GOT3 (cell line): Measurements from ENCODE around the gene PALM3.
"Not testable (repeated sequence)": the region's sequence is repeated elsewhere in the genome, so short reads cannot be mapped to it uniquely, and the experiment has no call there.

Experiments used
- DNase-seq: peaks from one replicate; lab custom pipeline; 2025; ENCODE audit warnings: mixed read lengths; lab: John Stamatoyannopoulos, UW

The PALM3 gene

DNA sequence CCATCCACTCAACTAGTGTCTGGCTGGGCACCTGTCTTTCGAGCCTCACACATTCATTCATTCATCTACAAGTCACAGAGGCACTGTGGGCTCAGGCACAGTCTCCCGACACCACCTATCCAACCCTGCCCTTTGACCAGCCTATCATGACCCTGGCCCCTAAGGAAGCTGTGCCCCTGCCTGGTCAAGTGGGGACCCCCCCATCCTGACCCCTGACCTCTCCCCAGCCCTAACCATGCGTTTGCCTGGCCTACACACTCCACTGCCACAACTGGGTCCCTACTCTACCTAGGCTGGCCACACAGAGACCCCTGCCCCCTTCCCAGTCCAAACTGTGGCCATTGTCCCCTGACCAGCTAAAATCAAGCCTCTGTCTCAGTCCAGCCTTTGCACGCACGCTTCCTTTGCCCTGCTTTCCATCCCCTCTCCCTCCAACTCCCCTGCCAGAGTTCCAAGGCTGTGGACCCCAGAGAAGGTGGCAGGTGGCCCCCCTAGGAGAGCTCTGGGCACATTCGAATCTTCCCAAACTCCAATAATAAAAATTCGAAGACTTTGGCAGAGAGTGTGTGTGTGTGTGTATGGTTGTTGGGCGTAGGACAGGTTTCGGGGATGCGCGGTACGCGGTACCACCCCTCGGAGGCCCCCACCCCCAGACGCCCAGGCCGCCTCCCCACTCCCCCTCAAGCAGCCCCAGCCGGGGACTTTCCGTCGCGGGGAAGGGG lies 30.7 kb downstream of the PALM3 start:
- no peak for DNase-seq

DNA sequence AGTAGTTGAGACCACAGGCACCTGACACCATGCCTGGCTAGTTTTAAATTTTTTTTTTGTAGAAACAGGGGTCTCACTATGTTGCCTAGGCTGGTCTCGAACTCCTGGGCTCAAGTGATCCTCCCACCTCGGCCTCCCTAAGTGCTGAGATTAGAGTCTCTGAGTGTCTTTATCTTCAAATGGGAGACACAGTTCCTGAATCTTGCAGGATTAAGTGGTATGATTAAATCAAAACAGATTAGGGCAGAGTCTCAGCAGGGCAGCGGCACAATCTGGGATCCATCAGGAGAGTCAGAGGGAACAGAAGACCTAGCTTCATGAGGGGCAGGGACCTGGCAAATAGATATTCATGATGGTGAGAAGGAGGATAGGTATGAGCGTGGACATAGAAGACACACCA lies 33.0 kb downstream of the PALM3 start:
- no peak for DNase-seq

DNA sequence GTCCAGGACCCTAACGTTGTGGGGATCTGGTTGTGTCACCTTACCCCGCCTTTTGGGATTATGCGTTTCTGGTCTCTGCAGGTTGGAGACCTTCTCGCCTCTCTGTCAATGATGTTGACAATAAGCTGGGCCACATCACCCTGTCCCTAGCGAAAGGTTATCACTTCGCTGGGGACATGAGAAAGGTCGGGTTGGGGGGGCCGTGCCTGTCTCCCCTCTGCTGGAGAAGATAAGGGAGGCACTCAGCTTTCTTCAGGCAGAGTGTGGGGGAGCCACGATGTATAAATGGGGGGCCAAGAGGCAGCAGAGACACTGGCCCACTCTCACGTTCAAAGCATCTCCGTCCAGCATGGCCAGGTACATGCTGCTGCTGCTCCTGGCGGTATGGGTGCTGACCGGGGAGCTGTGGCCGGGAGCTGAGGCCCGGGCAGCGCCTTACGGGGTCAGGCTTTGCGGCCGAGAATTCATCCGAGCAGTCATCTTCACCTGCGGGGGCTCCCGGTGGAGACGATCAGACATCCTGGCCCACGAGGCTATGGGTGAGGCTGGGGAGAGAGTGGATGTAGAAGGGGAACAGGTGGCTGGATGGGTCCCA lies 33.9 kb downstream of the PALM3 start, which contains the start of gene RLN3:
Gene RLN3 (plus strand): TSS at position 293 of the 595 bp plus-strand sequence. CDS start 57 bp downstream, at position 350.
- DNase-seq, result no peak

DNA sequence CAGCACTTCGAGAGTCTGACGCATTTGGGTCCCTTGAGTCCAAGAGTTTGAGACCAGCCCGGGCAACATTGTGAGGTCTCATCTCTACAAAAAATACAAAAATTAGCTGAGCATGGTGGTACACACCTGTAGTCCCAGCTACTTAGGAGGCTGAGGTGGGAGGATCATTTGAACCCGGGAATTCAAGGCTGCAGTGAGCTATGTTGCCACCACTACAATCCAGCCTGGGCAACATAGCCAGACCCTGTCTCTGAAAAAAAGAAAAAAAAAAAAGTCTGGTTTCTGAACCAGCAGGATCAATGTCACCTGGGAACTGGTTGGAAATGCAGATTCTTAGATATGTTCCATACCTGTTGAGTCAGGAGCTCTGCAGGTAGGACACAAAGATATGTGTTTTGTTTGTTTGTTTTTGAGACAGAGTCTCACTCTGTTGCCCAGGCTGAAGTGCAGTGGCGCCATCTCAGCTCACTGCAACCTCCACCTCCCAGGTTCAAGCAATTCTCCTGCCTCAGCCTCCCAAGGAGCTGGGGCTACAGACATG lies 35.2 kb downstream of the PALM3 start:
- DNase-seq, result not testable (repeated sequence)

DNA sequence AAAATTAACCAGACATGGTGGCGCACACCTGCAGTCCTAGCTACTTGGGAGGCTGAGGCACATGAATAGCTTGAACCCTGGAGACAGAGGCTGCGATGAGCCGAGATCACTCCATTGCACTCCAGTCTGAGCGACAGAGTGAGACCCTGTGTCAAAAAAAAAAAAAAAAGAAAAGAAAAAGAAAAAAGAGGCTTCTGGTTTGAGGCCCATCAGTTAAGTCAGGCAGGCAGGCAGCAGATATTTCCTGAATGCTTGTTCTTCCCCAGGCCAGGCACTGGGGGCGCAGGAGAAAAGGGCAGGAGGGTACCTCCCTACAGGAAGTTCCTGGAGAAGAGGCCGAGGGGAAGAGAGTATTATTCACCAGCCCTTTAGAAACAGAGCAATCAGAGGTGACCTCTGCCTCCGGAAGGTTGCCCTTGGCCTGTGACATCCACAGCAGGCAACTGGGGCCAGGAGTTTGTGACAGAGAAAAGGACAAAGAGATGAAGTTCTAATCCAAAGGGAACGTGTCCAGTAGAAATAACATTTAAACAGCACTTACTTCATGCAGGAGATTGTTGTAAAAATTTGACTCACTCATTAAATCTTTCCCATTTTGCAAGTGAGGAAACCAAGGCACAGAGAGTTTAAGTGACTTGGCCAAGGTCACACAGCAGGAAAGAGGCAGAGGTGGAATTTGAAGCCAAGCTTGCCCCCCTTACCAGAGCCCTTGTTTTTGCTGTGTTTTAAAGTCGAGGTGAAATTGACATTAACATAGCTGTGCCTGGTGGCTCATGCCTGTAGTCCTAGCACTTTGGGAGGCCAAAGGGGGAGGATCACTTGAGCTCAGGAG lies 38.3 kb downstream of the PALM3 start:
- DNase-seq, result no peak

DNA sequence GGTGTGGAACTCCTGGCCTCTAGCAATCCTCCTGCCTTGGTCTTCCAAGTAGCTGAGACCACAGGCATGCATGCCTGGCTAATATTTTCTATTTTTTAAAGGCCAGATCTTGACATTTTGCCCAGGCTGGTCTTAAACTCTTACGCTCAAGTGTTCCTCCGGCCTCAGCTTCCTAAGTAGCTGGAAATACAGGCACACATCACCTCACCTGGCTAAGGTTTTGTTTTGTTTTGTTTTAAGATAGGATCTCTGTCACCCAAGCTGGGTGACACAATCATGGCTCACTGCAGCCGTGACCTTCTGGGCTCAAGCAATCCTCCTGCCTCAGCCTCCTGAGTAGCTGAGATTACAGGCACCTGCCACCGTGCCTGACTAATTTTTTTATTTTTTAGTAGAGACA lies 39.4 kb downstream of the PALM3 start:
- no peak for DNase-seq

DNA sequence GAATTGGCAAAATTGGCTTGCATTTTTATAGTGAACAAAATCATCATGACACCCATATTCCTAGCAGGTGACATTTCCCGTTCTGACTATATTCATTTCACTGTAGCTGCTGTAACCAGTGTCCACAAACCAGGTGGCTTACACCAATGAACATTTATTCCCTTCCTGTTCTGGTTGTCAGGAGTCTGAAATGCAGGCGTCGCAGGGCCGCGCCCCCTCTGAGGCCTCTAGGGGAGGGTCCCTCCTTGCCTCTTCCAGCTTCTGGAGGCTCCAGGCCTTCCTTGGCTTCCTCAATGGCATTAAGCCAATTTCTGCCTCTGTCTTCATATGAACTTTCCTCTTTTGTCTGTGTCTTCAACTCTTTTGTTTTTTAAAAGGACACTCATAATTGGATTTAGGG lies 40.4 kb downstream of the PALM3 start:
- no peak for DNase-seq

DNA sequence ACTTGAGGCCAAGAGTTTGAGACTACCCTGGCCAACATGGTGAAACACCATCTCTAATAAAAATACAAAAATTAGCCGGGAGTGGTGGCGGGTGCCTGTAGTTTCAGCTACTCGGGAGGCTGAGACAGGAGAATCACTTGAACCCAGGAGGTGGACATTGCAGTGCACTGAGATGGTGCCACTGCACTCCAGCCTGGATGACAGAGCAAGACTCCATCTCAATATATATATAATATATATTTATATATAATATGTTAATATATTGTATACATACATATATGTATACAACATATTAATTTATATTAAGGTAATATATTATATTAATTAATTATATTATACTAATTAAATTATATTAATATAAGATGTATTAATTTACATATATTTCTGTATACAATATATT lies 42.1 kb downstream of the PALM3 start:
- DNase-seq, result not testable (repeated sequence)

DNA sequence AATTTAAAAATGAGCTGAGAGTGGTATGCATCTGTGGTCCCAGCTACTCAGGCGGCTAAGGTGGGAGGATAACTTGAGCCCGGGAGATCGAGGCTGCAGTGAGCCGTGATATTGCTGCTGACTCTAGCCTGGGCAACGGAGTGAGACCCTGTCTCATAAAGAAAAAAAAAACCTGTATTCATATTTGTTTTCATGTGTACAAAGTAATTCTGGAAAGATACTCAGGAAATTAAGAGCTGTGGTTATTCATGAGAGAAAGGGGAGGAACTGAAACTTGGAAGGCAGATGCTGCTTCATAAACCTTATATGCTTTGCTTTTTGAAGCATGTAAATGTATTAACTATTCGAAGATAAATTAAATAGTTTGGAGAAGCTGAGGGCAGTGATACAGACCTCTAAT lies 42.8 kb downstream of the PALM3 start:
- DNase-seq, result no peak

DNA sequence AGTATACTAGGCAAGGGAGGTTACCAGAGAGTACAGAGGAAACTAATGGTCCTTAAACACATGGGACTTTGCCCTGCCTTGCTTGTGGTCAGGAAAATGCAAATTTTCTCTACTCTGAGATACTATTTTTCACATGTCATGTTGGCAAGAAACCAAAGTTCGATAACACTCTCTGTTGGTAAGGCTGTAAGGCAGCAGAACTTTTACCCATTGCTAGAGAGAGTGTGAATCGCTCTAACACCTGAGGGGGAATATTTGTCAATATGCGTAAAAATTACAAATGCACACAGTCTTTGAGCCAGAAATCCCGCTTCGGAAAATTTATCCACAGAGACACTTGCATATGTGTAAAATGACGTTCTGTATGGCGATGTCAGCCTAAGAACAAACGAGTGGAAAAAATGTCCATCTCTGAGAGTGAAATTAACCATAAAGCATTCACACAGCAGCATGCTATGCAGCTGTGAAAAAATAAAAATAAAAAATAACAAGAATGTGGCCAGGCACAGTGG lies 46.3 kb downstream of the PALM3 start:
- DNase-seq, result no peak

DNA sequence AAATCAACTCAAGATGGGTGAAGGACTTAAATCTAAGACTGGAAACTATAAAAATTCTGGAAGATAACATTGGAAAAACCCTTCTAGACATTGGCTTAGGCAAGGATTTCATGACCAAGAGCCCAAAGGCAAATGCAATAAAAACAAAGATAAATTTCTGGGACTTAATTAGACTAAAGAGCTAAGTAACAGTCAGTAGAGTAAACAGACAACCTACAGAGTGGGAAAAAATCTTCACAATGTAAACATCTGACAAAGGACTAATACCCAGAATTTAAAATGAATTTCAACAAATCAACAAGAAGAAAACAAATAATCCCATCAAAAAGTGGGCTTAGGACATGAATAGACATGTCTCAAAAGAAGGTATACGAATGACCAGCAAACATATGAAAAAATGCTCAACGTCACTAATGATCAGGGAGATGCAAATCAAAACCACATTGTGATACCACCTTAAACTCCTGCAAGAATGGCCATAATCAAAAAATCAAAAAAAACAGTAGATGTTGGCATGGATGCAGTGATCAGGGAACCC lies 49.4 kb downstream of the PALM3 start:
- DNase-seq, result no peak

DNA sequence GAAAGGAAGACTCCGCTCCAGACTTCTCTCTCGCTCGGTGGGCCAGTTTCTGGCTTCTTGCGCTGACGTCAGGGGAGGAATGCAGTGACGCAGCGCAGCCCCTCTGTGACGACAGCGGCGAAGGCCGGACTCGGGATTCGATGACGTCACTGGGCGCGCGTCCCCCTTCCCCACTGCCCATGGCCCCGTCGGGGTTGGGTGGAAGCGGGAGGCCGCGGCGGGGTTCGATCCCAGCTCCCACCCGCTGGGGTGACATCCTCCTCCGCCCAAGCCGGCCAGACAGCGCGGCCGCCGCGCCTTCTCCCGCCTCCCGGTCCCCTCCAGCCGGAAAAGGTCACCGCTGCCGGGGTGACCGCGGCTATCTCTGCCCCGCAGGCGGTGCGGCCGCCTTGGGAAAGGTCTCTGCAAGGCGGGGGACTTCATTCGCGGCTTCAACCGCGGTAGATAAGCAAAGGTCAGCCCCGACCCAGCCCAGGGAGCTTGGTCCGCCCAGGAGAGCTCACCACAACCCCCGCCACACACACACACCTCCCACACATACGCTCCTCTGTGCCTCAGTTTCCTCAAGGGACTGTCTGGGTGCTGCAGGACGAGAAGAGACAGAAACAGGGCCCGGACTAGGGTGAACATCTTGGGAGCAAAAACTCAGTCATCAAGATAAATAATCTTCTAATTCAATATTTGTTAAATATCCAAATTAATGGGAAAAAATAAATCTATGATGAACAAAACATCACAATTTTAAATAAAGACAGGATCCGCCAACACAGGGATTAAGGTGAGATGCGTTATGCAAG lies 54.9 kb downstream of the PALM3 start:
- peak; percentile 90 for DNase-seq

DNA sequence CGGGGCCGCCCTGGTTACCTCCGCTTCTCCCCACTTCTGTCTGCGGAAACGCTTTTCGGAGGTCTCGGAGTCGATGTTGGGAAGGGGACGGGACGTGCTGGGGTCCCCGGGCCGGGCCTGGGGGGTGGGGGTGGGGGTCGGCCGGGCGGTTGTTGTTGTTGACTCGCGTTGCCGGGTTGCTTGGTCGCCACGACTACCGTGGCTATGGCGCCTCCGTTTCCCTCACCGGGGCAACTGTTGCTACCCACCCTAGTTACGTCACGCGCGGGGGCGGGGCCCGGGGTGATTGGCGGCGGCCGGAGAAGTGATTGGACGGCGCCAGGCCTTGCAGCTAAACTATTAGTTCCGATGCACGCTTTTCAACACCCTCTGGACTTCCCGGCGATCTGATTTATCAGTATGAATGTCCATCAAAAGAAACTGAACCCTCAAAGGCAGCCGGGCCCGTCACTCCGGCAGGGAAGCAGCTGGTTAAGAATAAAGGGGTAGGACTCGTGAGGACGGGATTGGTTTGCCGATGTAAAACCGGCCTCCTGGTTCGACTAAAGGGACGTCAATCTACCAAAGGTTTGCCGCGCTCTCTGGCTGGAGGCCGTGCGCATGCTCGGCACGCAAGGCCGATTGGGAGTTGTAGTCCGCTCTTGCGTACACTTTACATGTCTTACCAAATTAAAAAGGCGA lies 55.7 kb downstream of the PALM3 start, which contains the start of gene RFX1:
Gene RFX1 (minus strand): TSS at position 236 of the 681 bp plus-strand sequence. CDS start 12,477 bp downstream, outside the sequence.
- peak; percentile 97 for DNase-seq

DNA sequence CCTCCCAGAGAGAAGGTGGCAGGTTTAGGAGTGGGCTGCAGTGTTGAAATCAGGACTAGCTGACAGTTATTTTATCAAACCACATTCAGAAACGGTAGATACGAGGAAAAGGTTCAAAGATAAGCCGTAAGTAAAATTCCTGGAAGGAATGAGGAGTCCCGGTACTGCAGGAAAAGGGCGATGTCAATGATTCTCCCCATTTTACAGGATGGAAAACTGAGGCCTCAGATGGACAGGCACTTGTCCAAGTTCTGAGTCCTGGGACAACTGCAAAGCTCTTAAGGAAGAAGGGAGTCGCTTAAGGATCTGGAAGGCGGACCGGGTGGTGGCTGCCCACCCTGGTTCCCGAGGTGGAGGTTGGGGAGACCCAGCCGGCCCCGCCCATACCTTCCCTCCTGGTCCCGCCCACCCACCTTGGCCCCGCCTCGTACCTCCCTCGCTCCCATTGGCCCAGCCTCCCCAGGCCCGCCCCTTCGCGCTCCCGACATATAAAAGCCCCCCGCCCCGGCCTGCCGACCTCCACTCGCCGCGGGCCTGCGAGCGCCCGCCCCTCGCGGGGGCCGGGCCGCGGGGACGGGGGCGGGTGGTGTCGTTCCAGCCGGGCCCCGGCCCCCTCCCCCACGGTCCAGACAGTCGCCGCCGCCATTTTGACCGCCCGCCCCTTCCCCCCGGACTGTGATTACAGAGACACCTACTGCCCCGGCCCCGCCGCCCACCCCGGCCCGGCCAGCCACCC lies 56.4 kb downstream of the PALM3 start:
- peak; percentile 43 for DNase-seq

DNA sequence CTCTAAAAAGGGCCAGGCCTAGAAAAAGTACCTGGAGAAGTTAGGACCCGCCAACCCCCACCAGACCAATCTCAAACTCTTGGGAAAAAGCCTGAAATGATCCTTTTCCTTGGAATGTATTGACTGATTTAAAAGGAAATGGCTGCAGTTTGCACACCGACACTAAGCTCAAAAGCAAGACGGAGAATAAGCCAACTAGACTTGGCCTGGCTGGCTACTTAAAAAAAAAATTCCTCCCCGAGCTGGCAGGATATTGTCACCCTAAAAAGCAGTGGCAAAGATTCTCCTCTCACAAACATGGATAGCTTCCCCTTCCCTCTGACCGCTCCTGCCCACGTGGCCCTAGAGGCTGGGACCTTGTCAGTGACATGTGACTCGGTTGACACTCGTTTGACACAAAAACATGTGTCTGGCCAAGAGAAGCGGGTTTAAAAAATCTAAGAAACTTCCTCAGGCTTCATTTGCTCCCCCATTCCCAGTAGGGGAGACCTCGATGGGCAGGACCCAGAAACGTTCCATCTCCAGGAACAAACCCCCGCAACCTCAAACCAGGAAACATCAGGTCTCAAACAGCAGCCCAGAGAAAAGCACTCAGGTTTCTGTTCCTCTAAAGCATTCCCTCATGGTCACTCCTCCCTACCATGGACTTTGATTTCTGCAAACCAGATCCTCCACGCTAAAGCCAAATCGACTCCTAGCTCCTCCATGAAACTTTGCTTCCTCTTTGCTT lies 57.1 kb downstream of the PALM3 start:
- no peak for DNase-seq
